ENCODE measurements around the gene CYP4F8.

- TF ChIP-seq, protein P1, sequence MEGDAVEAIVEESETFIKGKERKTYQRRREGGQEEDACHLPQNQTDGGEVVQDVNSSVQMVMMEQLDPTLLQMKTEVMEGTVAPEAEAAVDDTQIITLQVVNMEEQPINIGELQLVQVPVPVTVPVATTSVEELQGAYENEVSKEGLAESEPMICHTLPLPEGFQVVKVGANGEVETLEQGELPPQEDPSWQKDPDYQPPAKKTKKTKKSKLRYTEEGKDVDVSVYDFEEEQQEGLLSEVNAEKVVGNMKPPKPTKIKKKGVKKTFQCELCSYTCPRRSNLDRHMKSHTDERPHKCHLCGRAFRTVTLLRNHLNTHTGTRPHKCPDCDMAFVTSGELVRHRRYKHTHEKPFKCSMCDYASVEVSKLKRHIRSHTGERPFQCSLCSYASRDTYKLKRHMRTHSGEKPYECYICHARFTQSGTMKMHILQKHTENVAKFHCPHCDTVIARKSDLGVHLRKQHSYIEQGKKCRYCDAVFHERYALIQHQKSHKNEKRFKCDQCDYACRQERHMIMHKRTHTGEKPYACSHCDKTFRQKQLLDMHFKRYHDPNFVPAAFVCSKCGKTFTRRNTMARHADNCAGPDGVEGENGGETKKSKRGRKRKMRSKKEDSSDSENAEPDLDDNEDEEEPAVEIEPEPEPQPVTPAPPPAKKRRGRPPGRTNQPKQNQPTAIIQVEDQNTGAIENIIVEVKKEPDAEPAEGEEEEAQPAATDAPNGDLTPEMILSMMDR (IDR thresholded peaks at IDR 0.05; ENCODE audit: low read depth, low read length, missing input control), result no peak
- TF ChIP-seq HNF4A (conservative IDR thresholded peaks at IDR 0.05) (no peak), TAF1 (conservative IDR thresholded peaks at IDR 0.05) (no peak), REST (IDR thresholded peaks at IDR 0.05) (no peak), FOXA1 (IDR thresholded peaks at IDR 0.05) (no peak), GABPA (IDR thresholded peaks at IDR 0.05 in 1 of 2, conservative IDR thresholded peaks at IDR 0.05 in 1 of 2) (no peak), YY1 (IDR thresholded peaks at IDR 0.05) (no peak), EGR1 (IDR thresholded peaks at IDR 0.05; ENCODE audit: low read depth in 2 of 2) (no peak), JUND (IDR thresholded peaks at IDR 0.05) (no peak), RAD21 (IDR thresholded peaks at IDR 0.05) (no peak), ATF3 (IDR thresholded peaks at IDR 0.05) (no peak), ZBTB33 (IDR thresholded peaks at IDR 0.05) (no peak)
- TF ChIP-seq, protein P2, sequence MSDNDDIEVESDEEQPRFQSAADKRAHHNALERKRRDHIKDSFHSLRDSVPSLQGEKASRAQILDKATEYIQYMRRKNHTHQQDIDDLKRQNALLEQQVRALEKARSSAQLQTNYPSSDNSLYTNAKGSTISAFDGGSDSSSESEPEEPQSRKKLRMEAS (IDR thresholded peaks at IDR 0.05), result no peak
These were observed 3.3 kb downstream of the CYP4F8 start for GRCh38 chr19:15618321-15618720.

Data from liver (tissue), 3 donors.